Amniotic epithelial cell (primary cell): ENCODE measurements around the gene HDGFL3.

ENCODE experiments used
- DNase-seq: peaks from one replicate; pipeline ENCODE4 v3.0.0-alpha.2; 2010; ENCODE audit warnings: low read depth

Gene HDGFL3

GRCh38 chr15:83127547-83128150 lies 80.0 kb downstream of the HDGFL3 start:
- DNase-seq = no peak

- DNase-seq = no peak
Observed at GRCh38 chr15:83123529-83123928, 84.1 kb downstream of the HDGFL3 start.

DNA sequence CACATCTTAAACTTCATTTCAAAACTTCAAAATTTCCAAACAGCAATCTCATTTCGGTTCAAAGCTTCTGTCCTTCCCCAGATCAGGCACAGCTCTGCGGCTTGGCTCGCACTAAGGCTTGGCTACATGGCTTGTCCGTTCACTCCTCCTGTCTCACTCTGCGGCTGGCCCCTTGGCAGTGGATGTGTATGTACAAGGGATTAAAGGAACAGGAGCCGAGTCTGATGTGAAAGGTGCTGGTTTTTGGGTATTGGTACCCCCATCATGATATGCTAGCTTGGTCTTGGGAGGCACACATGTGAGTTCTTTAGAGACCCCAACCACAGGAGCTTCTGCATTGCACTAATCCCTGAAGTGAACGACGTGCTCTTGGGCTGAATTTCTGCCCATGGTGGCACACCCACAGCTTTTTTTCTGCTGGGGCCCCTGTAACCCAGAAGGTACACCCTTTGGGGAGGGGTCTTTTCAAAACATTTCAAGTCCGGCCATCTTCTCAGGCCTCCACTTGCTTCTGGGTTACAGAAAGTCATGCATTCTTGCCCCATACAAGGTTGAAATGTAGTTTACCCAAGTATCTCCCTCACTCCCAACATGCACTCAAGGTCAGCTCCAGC lies 87.5 kb downstream of the HDGFL3 start:
- DNase-seq = no peak

- no peak for DNase-seq
Observed at GRCh38 chr15:83118968-83119367, 88.7 kb downstream of the HDGFL3 start.

DNA sequence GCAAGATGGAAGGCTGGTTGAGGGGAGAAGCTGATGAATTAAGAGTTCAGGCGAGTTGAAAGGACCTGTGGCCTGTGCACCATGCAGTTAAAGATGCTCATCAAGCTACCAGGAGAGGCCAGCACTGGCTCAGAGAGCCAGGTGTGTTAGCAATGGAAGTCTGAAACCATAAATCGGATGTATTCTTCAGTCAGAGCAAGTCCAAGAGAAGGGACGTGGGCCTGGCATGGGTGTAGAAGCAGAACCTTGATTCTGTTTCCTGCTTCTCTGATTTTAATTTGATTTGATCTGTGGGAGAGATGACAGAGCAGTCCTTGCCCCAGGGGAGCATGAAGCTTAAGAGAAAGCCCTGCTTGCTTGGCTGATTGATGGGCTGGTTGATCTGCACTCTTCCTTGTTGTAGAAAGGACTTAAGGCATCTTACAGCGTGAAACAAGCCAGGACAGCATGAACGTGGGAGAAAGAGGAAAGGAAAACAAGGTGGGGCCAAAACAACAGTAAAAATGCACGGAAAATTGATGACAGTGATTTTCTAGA lies 89.3 kb downstream of the HDGFL3 start:
- DNase-seq = no peak

- DNase-seq = no peak
Observed at GRCh38 chr15:83115831-83116565, 91.6 kb downstream of the HDGFL3 start.

GRCh38 chr15:83115410-83115809 lies 92.2 kb downstream of the HDGFL3 start:
- no peak for DNase-seq

- no peak for DNase-seq
Observed at GRCh38 chr15:83114856-83115255, 92.8 kb downstream of the HDGFL3 start.

DNA sequence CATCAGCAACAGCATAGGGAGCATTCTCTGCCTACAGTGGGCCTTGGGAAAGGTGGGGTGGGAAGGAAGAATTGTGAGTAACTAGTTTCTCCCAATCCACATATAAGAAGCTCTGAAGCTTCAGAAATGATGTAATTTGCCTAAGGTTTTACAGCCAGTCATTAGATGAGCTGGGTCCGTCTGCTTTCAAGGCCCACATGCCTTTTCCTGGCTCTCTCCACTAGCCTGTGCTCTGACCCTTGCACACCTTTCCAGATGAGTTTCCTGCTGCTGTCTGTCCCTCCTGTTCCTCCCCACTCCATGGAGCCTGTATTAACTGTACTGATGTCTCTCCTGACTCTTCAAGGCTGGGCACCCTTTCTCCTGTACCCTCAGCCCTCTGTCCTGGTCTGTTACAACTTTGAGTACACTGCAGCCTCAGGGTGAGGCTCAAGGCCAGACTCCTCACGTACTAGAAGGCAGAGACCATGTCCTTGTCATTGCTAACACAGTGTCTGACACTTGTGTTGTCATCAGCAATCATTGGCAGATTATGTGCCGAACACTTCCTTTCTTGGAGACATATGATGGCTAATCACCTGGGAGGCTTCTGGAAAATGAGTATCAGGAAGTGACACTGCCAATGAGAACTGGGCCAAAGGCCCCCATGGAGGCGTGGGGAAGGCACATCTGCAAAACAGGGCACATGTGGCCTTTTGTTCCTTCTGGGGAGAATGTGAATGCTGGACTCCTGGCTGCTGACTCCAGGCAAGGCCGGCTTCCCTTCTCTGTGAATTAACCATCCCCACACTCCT lies 93.5 kb downstream of the HDGFL3 start:
- no peak for DNase-seq

GRCh38 chr15:83112956-83113299 lies 94.7 kb downstream of the HDGFL3 start:
- no peak for DNase-seq

- peak; percentile 10 for DNase-seq
Observed at GRCh38 chr15:83112233-83112955, 95.2 kb downstream of the HDGFL3 start.

DNA sequence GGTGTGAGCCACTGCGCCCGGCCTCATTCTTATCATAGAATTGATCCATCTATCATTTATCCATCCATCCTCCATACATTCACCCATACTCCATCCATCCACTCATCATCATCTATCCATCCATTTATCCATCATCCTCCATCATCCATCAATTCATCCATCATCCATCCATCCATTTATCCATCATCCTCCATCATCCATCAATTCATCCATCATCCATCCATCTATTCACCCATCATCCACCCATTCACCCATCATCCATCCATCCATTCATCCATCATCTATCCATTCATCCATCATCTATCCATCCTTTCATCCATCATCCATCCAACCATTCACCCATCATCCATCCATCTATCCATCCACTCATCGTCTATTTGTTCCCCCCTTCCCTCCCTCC lies 96.5 kb downstream of the HDGFL3 start:
- DNase-seq = no peak

DNA sequence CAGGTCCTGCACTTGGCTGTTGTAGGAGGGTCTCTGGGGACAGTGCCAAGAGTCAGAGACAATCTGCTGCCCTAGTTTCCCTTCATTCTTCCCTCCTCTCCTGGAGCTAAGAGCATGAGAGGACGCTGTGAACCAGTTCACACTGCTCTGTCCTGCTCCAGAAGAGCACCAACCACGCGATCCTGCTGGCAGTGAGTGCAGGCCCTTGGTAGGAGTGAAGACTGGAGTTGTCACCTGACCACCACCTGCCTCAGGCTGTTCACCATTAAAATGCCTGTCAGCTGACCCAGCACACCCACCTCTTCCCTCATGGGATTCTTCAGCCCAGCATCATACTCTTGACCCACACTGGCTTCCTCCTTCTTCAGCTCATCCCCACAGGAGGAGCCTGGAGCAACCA lies 97.2 kb downstream of the HDGFL3 start:
- no peak for DNase-seq

- DNase-seq = no peak
Observed at GRCh38 chr15:83109532-83109931, 98.1 kb downstream of the HDGFL3 start.

- peak; percentile 23 for DNase-seq
Observed at GRCh38 chr15:83108266-83109219, 99.1 kb downstream of the HDGFL3 start.

GRCh38 chr15:83107841-83108181 lies 99.8 kb downstream of the HDGFL3 start:
- DNase-seq = no peak

DNA sequence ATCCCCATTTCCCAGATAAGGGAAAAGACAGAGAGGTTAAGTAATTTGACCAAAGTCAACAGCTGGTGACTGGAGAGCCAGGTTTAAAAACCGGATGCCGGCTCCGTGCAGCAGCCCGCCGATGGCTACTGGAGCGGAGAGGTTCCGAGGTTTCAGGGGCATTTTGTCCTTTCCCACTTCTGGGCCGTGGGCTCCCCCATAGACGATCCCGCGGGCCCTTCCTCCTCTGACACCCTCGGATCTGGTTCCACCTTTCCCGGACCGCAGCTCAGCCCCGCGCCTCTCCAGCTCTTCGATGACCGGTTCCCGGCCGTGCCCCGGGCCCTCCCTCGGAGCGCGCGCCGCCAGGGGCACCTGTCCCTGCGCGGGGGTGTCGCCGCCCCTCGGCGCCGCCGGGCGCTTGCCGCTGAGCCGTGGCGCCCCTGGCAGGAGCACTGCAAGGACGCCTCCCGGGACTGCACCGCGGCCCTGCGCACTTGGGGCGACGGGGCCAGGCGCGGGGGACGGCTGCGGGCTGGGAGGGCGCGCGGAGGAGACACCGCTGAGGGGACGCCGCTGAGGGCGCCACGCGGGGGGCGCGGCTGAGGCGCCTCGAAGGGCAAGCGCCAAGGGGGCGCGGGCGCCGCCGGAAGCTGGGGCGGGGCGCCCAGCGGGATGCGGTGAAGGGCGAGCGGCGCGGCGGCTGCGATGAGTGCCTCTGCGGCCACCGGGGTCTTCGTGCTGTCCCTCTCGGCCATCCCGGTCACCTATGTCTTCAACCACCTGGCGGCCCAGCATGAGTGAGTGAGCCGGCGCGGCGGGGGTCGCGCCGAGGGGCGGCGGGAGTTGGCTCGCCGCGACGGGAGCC lies 100.4 kb downstream of the HDGFL3 start, which contains the start of gene TM6SF1:
Gene TM6SF1, plus strand, starts transcription at position 652 of the 847 bp plus-strand sequence. Its CDS starts 36 bp downstream, at position 688.
- DNase-seq = no peak

GRCh38 chr15:83105440-83105839 lies 102.2 kb downstream of the HDGFL3 start:
- no peak for DNase-seq

DNA sequence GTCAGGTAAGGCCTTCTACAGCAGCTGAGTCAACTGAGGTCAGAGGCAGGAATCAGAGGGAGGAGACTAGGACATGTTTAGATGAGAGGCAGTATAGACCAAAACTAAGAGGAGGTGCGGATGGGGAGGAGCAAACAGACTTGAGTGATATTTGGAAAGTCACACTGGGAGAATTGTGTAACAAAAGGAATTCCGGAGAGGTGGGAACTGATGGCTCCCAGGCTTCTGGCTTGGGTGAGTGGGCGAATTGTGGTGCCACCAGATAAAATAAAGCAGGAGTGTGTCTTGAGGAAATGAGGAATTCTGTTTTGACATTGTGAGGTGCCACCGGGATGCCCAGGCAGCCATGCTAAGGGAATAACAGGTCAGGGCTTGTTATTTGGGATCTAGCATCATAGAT lies 103.5 kb downstream of the HDGFL3 start:
- DNase-seq = no peak

DNA sequence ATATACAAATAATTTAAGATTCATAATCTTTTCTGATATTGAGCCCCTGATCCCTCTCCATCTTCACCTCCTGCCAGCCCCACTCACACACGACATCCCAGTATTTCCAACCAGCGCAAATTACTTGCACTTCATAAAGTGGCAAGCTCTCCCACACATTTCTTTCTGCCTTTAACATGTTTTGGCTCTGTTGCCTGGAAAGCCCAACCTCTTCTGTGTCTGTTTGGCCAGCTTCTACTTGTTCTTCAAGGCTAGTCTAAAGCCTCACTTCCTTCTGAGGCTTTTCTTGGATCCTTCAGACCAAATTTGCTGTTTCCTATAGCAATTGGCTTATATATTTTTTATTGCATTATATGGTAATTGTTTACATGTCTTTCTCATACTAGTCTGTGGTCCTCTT lies 105.3 kb downstream of the HDGFL3 start:
- no peak for DNase-seq
